K562 (cell line): ENCODE data around the gene BCO1. TPM values are rescaled to one million over a fixed set of nuclear protein-coding genes. Genes with fewer than 3 reads are reported as not detected.
A peak's percentile ranks its signal among the peaks of the same experiment; 100 is the strongest.

Experiments
- ATAC-seq: fragments of 200-7000 bp; cut with Tn5 transposase; 3 replicates; pipeline ENCODE4 v1.9.1; 2020; ENCODE audit warnings: moderate library complexity
- BruUV-seq: library from RNA; stranded (reverse); fragments of 400-500 nt; replicated peaks from 2 replicates; lab custom pipeline; 2021; lab: Mats Ljungman, UMichigan
- CTCF ChIA-PET: fragments of 300-600 bp; formaldehyde crosslinking; extraction: SDS; loops from one replicate; lab custom pipeline; 2021; ENCODE audit warnings: low intra/inter-chr PET ratio; lab: Yijun Ruan, JAX
- POLR2A ChIA-PET: fragments of 300-600, 350-650 bp; sonication (Branson Sonifier 250); formaldehyde crosslinking; extraction: SDS; loops from one replicate; lab custom pipeline; 2021; ENCODE audit warnings: antibody characterized with exemption, inconsistent platforms; lab: Yijun Ruan, JAX
- DNase-seq, 4 experiments: peaks; one replicate each; pipeline versions ENCODE4 v3.0.0 to v3.0.0-alpha.2; 2011 to 2018; ENCODE audit warnings: low spot score in 3 of 4, mixed read lengths in 3 of 4; ENCODE audit errors: extremely low read depth in 1 of 4
- FAIRE-seq: peaks from 2 replicates; lab custom pipeline; 2011; peaks lifted over from hg19 to GRCh38; lab: Jason Lieb, UNC
- H2AFZ ChIP-seq: 2 replicates; pipeline ENCODE4 v1.6.0; 2011; ENCODE audit warnings: low read depth, low read length, control low read depth, inconsistent platforms
- H3K27ac ChIP-seq: fragments of 200-600 bp; 3 replicates; pipeline ENCODE4 v1.8.0; 2011; ENCODE audit warnings: low read depth, mild to moderate bottlenecking, control low read depth, inconsistent platforms, low read length, moderate library complexity, mixed read lengths; ENCODE audit errors: extremely low read depth
- H3K27me3 ChIP-seq, 2 experiments: fragments of 300-600 bp in 1 of 2; 2 replicates in 1 of 2; 3 replicates in 1 of 2; pipeline versions ENCODE4 v1.6.0 to v1.8.0; 2011; ENCODE audit warnings: inconsistent platforms in 2 of 2, low read length in 2 of 2, mild to moderate bottlenecking in 1 of 2, mixed read lengths in 1 of 2, moderate library complexity in 1 of 2; ENCODE audit not compliant: control insufficient read depth in 2 of 2, insufficient read depth in 2 of 2
- H3K36me3 ChIP-seq: fragments of 300-600 bp; 3 replicates; pipeline ENCODE4 v1.8.0; 2011; ENCODE audit warnings: mild to moderate bottlenecking, low read length, inconsistent platforms; ENCODE audit not compliant: control insufficient read depth, insufficient read depth
- H3K4me1 ChIP-seq, 2 experiments: fragments of 200-600 bp in 1 of 2; replicated peaks in 1 of 2; 2 replicates in 1 of 2; 3 replicates in 1 of 2; pipeline versions ENCODE4 v1.5.1 to v1.8.0; 2011; ENCODE audit warnings: inconsistent platforms in 2 of 2, low read length in 2 of 2, mild to moderate bottlenecking in 1 of 2, mixed read lengths in 1 of 2, moderate library complexity in 1 of 2; ENCODE audit not compliant: control insufficient read depth in 2 of 2, insufficient read depth in 2 of 2
- H3K4me2 ChIP-seq: 2 replicates; pipeline ENCODE4 v1.6.1; 2011; ENCODE audit warnings: low read length, control low read depth, inconsistent platforms, mixed read lengths; ENCODE audit not compliant: insufficient read depth
- H3K4me3 ChIP-seq: fragments of 200-600 bp; sonication (generic), shearing (Covaris generic); 2 replicates; pipeline ENCODE4 v1.5.1; 2016; ENCODE audit warnings: control low read depth, inconsistent platforms
- H3K79me2 ChIP-seq: fragments of 200-600 bp; 3 replicates; pipeline ENCODE4 v1.8.0; 2011; ENCODE audit warnings: low read length, inconsistent platforms; ENCODE audit not compliant: control insufficient read depth, insufficient read depth
- H3K9ac ChIP-seq, 2 experiments: 2 replicates each; pipeline versions ENCODE4 v1.6.0 to v1.6.1; 2011; ENCODE audit warnings: low read depth in 2 of 2, low read length in 2 of 2, control low read depth in 1 of 2, inconsistent platforms in 1 of 2, mild to moderate bottlenecking in 1 of 2, mixed read lengths in 1 of 2; ENCODE audit not compliant: insufficient read depth in 1 of 2
- H3K9me1 ChIP-seq: one replicate; pipeline ENCODE4 v1.6.0; 2011; ENCODE audit warnings: inconsistent platforms, mild to moderate bottlenecking, low read length, moderate library complexity; ENCODE audit not compliant: control insufficient read depth, insufficient read depth
- H3K9me3 ChIP-seq: replicated peaks from 2 replicates; pipeline ENCODE4 v1.5.1; 2011; ENCODE audit warnings: low read depth, low read length, inconsistent platforms; ENCODE audit not compliant: control insufficient read depth, insufficient read depth
- H4K20me1 ChIP-seq: replicated peaks from 2 replicates; pipeline ENCODE4 v1.6.1; 2011; ENCODE audit warnings: low read length, inconsistent platforms, mixed read lengths; ENCODE audit not compliant: control insufficient read depth, insufficient read depth
- ZBTB11 ChIP-seq, 3 experiments: fragments of 200-800 bp in 1 of 3; fragments of 250-450 bp in 1 of 3; fragments of 450-650 bp in 1 of 3; sonication (Bioruptor Pico) in 1 of 3; sonication (Bioruptor generic) in 1 of 3; formaldehyde crosslinking in 1 of 3; IDR thresholded peaks; 2 replicates each; pipeline versions ENCODE4 v1.6.1 to v1.8.0; 2016 to 2022; ENCODE audit warnings: mild to moderate bottlenecking in 2 of 3, missing genetic modification characterization in 2 of 3, missing compliant biosample characterization in 1 of 3, moderate library complexity in 1 of 3
- ZNF23 ChIP-seq: fragments of 250-450 bp; sonication (Bioruptor Pico); IDR thresholded peaks from 2 replicates; pipeline ENCODE4 v1.4.0; 2020; ENCODE audit warnings: mild to moderate bottlenecking
- ZNF3 ChIP-seq: fragments of 250-450 bp; sonication (Bioruptor Pico); IDR thresholded peaks from 2 replicates; pipeline ENCODE4 v1.5.0; 2021; ENCODE audit warnings: mild to moderate bottlenecking, moderate library complexity
- WGBS: fragments of 100-300 bp; shearing (Covaris generic); methylation state at CpG from one replicate; pipeline ENCODE4 v1.1.6; 2016; ENCODE audit warnings: low coverage, mixed read lengths; ENCODE audit not compliant: insufficient coverage; ENCODE audit errors: missing lambda C conversion rate; 5-methylcytosine and 5-hydroxymethylcytosine counted together
- in situ Hi-C: fragments of 300-500 bp; cut with MboI; formaldehyde crosslinking; loops from 4 replicates; pipeline ENCODE4 v1.15.0; 2018; ENCODE audit warnings: inconsistent platforms, mixed read lengths
- intact Hi-C: fragments of 100-400 bp; cut with micrococcal nuclease; formaldehyde crosslinking; loops from 2 replicates; pipeline ENCODE4 v1.14.2; 2022
- polyA plus RNA-seq, 8 experiments: library from polyadenylated mRNA; depleted of rRNA in 4 of 8; stranded (reverse) in 5 of 8; unstranded in 3 of 8; fragments of >200 nt; fragmentation: Nextera tagmentation in 2 of 8; fragmentation: Illumina TruSeq in 1 of 8; extraction: Ambion mirVana in 2 of 8; extraction: Trizol in 1 of 8; gene quantifications; 2 replicates each; pipeline versions ENCODE4 v1.2.1 to v1.2.3, GENCODE V29; 2011 to 2014; ENCODE audit warnings: inconsistent platforms in 1 of 8, missing spikeins in 1 of 8
- total RNA-seq, 7 experiments: library from RNA; depleted of rRNA in 6 of 7; stranded (reverse); fragments of >200 nt in 6 of 7; fragmentation: Illumina TruSeq in 2 of 7; extraction: Trizol in 2 of 7; gene quantifications; 2 replicates each; pipeline versions ENCODE4 v1.2.1 to v1.2.3, GENCODE V29; 2011 to 2021; ENCODE audit warnings: low replicate concordance in 1 of 7

Gene BCO1
- total and polyA plus RNA-seq, 9 of the 15 experiments (the other 6 are each of a cell fraction or from before 2014, with no cell fraction given): not detected

GRCh38 chr16:81275795-81276194 is 37.3 kb downstream of the BCO1 start:
- H3K9ac ChIP-seq: no peak overlapping the region
- BruUV-seq: no TSS peak
- no peak overlapping the region for H3K27ac ChIP-seq
- H3K4me2 ChIP-seq: no peak overlapping the region
- H3K4me3 ChIP-seq: no peak overlapping the region
- ChIA-PET POLR2A (interaction anchor here (0.8 kb wide), 1 partner anchor 12 kb away, joined by 4 read pairs; no protein-coding TSS in a partner anchor), CTCF (no interaction called here)
- no peaks in the 10 kb centered on the region for H3K79me2 ChIP-seq
- H3K9me3 ChIP-seq: no peaks in the 10 kb centered on the region
- no peak overlapping the region for H2AFZ ChIP-seq
- no peaks in the 10 kb centered on the region for H3K36me3 ChIP-seq
- H3K9me1 ChIP-seq: no peaks in the 10 kb centered on the region
- no peak for DNase-seq
- intact Hi-C loops (no loop called here), in situ Hi-C loops (no loop called here)
- peak in 1 of 3 experiments; percentile 52; a peak in 1 of 6 replicates for TF ChIP-seq ZBTB11 (CRISPR knock-in tag; IDR thresholded peaks at IDR 0.05)
- no peak for TF ChIP-seq ZNF23 (CRISPR knock-in tag)
- no peak for TF ChIP-seq ZNF3 (CRISPR knock-in tag)
- 40% methylated on average over 9 of the region's 9 CpGs for WGBS
- no peak for FAIRE-seq
- peaks cover 12 to 51% of the 10 kb centered on the region in 2 experiments; a peak in 3 of 5 replicates for H3K27me3 ChIP-seq
- no peaks in the 10 kb centered on the region for H4K20me1 ChIP-seq
- ATAC-seq: no peak
- H3K4me1 ChIP-seq: peaks cover 0 to 10% of the 10 kb centered on the region in 2 experiments; a peak in 3 of 5 replicates
